ENCODE results near the gene IRS2.

The IRS2 gene

GRCh38 chr13:109779876-109780510 lies 6.4 kb downstream of the IRS2 start:
- no peak for DNase-seq (ENCODE audit: low spot score)

- no peak for DNase-seq (ENCODE audit: low spot score)
Measured at GRCh38 chr13:109779074-109779473, 7.3 kb downstream of the IRS2 start.

- no peak for DNase-seq (ENCODE audit: low spot score)
Measured at GRCh38 chr13:109778102-109778542, 8.3 kb downstream of the IRS2 start.

GRCh38 chr13:109776575-109776974 lies 9.8 kb downstream of the IRS2 start:
- DNase-seq (ENCODE audit: low spot score): no peak

- no peak for DNase-seq (ENCODE audit: low spot score)
Measured at GRCh38 chr13:109773786-109774185, 12.6 kb downstream of the IRS2 start.

- DNase-seq (ENCODE audit: low spot score): no peak
Measured at GRCh38 chr13:109773276-109773675, 13.1 kb downstream of the IRS2 start.

GRCh38 chr13:109771926-109772325 lies 14.5 kb downstream of the IRS2 start:
- DNase-seq (ENCODE audit: low spot score): no peak

GRCh38 chr13:109770436-109770835 lies 15.9 kb downstream of the IRS2 start:
- DNase-seq (ENCODE audit: low spot score): no peak

- DNase-seq (ENCODE audit: low spot score): no peak
Measured at GRCh38 chr13:109769921-109770320, 16.5 kb downstream of the IRS2 start.

GRCh38 chr13:109769275-109769674 lies 17.1 kb downstream of the IRS2 start:
- no peak for DNase-seq (ENCODE audit: low spot score)

- DNase-seq (ENCODE audit: low spot score): no peak
Measured at GRCh38 chr13:109768616-109769015, 17.8 kb downstream of the IRS2 start.

- no peak for DNase-seq (ENCODE audit: low spot score)
Measured at GRCh38 chr13:109768176-109768575, 18.2 kb downstream of the IRS2 start.

- no peak for DNase-seq (ENCODE audit: low spot score)
Measured at GRCh38 chr13:109767023-109767422, 19.4 kb downstream of the IRS2 start.

- DNase-seq (ENCODE audit: low spot score): no peak
Measured at GRCh38 chr13:109764470-109765291, 21.7 kb downstream of the IRS2 start.

- no peak for DNase-seq (ENCODE audit: low spot score)
Measured at GRCh38 chr13:109764045-109764444, 22.3 kb downstream of the IRS2 start.

GRCh38 chr13:109762791-109763190 lies 23.6 kb downstream of the IRS2 start:
- DNase-seq (ENCODE audit: low spot score): no peak

- no peak for DNase-seq (ENCODE audit: low spot score)
Measured at GRCh38 chr13:109761695-109762094, 24.7 kb downstream of the IRS2 start.

GRCh38 chr13:109760951-109761350 lies 25.4 kb downstream of the IRS2 start:
- DNase-seq (ENCODE audit: low spot score): no peak

GRCh38 chr13:109760402-109760801 lies 26.0 kb downstream of the IRS2 start:
- no peak for DNase-seq (ENCODE audit: low spot score)

GRCh38 chr13:109759609-109760008 lies 26.8 kb downstream of the IRS2 start:
- DNase-seq (ENCODE audit: low spot score): no peak

- no peak for DNase-seq (ENCODE audit: low spot score)
Measured at GRCh38 chr13:109758937-109759480, 27.4 kb downstream of the IRS2 start.

- DNase-seq (ENCODE audit: low spot score): no peak
Measured at GRCh38 chr13:109756778-109757177, 29.6 kb downstream of the IRS2 start.

- DNase-seq (ENCODE audit: low spot score): no peak
Measured at GRCh38 chr13:109755997-109756396, 30.4 kb downstream of the IRS2 start.

Measured in HuH-7 (cell line).